Neural progenitor cell (in vitro differentiated cells): Measurements from ENCODE around the gene KCNMA1. TPM values are rescaled to one million over a fixed set of nuclear protein-coding genes. Genes with fewer than 3 reads are reported as not detected.

Experiments
- DNase-seq: peaks from one replicate; pipeline ENCODE4 v3.0.0-alpha.2; 2016; ENCODE audit warnings: low spot score
- H2AFZ ChIP-seq: fragments of 200-600 bp; sonication (generic); replicated peaks from 2 replicates; pipeline ENCODE4 v1.6.1; 2016; ENCODE audit warnings: antibody characterized with exemption
- H3F3A ChIP-seq: fragments of 200-600 bp; sonication (generic); 2 replicates; pipeline ENCODE4 v1.6.1; 2016; ENCODE audit warnings: antibody characterized with exemption, low read depth
- H3K27ac ChIP-seq: fragments of 200-600 bp; sonication (generic); 2 replicates; pipeline ENCODE4 v1.5.1; 2016; ENCODE audit warnings: mild to moderate bottlenecking
- H3K27me3 ChIP-seq: fragments of 200-600 bp; sonication (generic); 2 replicates; pipeline ENCODE4 v1.6.1; 2016; ENCODE audit warnings: mild to moderate bottlenecking, moderate library complexity
- H3K36me3 ChIP-seq: fragments of 200-600 bp; sonication (generic); 2 replicates; pipeline ENCODE4 v1.5.1; 2016
- H3K4me1 ChIP-seq: fragments of 200-600 bp; sonication (generic); 2 replicates; pipeline ENCODE4 v1.6.1; 2016; ENCODE audit warnings: mixed run types
- H3K4me2 ChIP-seq: fragments of 200-600 bp; sonication (generic); 2 replicates; pipeline ENCODE4 v1.6.1; 2016
- H3K4me3 ChIP-seq: fragments of 200-600 bp; sonication (generic); 2 replicates; pipeline ENCODE4 v1.5.1; 2016
- H3K79me2 ChIP-seq: fragments of 200-600 bp; sonication (generic); 2 replicates; pipeline ENCODE4 v1.6.1; 2016; ENCODE audit warnings: low read depth
- H3K9ac ChIP-seq: fragments of 200-600 bp; sonication (generic); 2 replicates; pipeline ENCODE4 v1.6.1; 2016
- H3K9me3 ChIP-seq: fragments of 200-600 bp; sonication (generic); 2 replicates; pipeline ENCODE4 v1.5.1; 2016; ENCODE audit warnings: low read depth
- H4K20me1 ChIP-seq: fragments of 200-600 bp; sonication (generic); 2 replicates; pipeline ENCODE4 v1.6.1; 2016; ENCODE audit warnings: low read depth
- H3K27ac Mint-ChIP-seq: 3 replicates; pipeline ENCODE4 v1.8.0; 2021; ENCODE audit warnings: mixed read lengths
- H3K27me3 Mint-ChIP-seq: 2 replicates; pipeline ENCODE4 v1.8.0; 2022; ENCODE audit warnings: low read depth, mild to moderate bottlenecking, inconsistent platforms, moderate library complexity, mixed read lengths; ENCODE audit not compliant: insufficient read depth
- H3K36me3 Mint-ChIP-seq: 3 replicates; pipeline ENCODE4 v1.8.0; 2021; ENCODE audit warnings: mixed read lengths
- H3K4me1 Mint-ChIP-seq: 3 replicates; pipeline ENCODE4 v1.8.0; 2021; ENCODE audit warnings: mixed read lengths
- H3K4me3 Mint-ChIP-seq: 3 replicates; pipeline ENCODE4 v1.8.0; 2021; ENCODE audit warnings: mild to moderate bottlenecking, moderate library complexity, mixed read lengths
- H3K9me3 Mint-ChIP-seq: 3 replicates; pipeline ENCODE4 v1.8.0; 2020; ENCODE audit warnings: mixed read lengths
- EZH2 ChIP-seq: fragments of 200-600 bp; sonication (generic); IDR thresholded peaks from 2 replicates; pipeline ENCODE4 v1.6.1; 2017; ENCODE audit warnings: antibody characterized with exemption, mild to moderate bottlenecking, moderate library complexity
- EZH2phosphoT487 ChIP-seq: fragments of 200-600 bp; sonication (generic); IDR thresholded peaks from 2 replicates; pipeline ENCODE4 v1.6.1; 2017; ENCODE audit warnings: antibody characterized with exemption
- total RNA-seq: library from RNA; depleted of rRNA; stranded (reverse); fragments of >200 nt; gene quantifications from 2 replicates; pipeline ENCODE4 v1.2.3, GENCODE V29; 2015; ENCODE audit warnings: low replicate concordance
- TF ChIP-seq, protein P1 (sequence below): fragments of 200-600 bp; sonication (generic); IDR thresholded peaks from 2 replicates; pipeline ENCODE4 v1.5.1; 2017; ENCODE audit warnings: antibody characterized with exemption, mild to moderate bottlenecking

KCNMA1 gene
- total RNA-seq, 1 donor from 2014 or later: 2.4 TPM

DNA sequence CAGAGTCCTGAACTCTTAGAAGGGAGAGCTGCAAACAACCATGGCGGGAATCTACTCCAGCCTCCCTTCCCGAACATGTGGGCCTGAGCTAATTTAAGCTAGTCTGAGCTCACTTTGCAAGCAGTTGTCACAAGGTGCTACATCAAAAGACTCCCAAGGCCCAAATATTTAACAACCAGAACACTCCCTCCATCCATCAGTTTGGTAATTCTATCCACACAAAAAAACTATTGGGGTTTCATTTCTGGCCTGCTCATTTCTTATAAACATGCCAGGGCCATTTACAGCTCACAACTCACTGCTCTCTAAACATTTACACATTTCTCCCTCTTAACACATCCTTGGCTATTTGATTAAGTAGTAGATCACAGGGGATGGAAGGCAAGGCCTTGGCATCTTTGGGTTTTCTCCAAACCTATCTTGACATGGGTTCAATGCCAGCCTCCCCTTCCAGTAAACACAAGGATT is 263.4 kb downstream of the KCNMA1 start:
- Mint-ChIP-seq H3K27me3 (peaks cover 5% of the 10 kb centered on the region), H3K4me1 (no peaks in the 10 kb centered on the region), H3K36me3 (no peaks in the 10 kb centered on the region), H3K27ac (no peak overlapping the region), H3K9me3 (peaks cover 2% of the 10 kb centered on the region), H3K4me3 (no peak overlapping the region)
- H3K4me3 ChIP-seq: no peak overlapping the region
- no peak overlapping the region for H3K27ac ChIP-seq
- TF ChIP-seq EZH2: no peak
- H4K20me1 ChIP-seq: no peaks in the 10 kb centered on the region
- H3K36me3 ChIP-seq: no peaks in the 10 kb centered on the region
- no peaks in the 10 kb centered on the region for H3K27me3 ChIP-seq
- no peaks in the 10 kb centered on the region for H3F3A ChIP-seq
- DNase-seq: no peak
- no peaks in the 10 kb centered on the region for H3K79me2 ChIP-seq
- H3K4me1 ChIP-seq: no peaks in the 10 kb centered on the region
- H2AFZ ChIP-seq: no peak overlapping the region
- no peaks in the 10 kb centered on the region for H3K9me3 ChIP-seq
- no peak overlapping the region for H3K4me2 ChIP-seq
- H3K9ac ChIP-seq: no peak overlapping the region

DNA sequence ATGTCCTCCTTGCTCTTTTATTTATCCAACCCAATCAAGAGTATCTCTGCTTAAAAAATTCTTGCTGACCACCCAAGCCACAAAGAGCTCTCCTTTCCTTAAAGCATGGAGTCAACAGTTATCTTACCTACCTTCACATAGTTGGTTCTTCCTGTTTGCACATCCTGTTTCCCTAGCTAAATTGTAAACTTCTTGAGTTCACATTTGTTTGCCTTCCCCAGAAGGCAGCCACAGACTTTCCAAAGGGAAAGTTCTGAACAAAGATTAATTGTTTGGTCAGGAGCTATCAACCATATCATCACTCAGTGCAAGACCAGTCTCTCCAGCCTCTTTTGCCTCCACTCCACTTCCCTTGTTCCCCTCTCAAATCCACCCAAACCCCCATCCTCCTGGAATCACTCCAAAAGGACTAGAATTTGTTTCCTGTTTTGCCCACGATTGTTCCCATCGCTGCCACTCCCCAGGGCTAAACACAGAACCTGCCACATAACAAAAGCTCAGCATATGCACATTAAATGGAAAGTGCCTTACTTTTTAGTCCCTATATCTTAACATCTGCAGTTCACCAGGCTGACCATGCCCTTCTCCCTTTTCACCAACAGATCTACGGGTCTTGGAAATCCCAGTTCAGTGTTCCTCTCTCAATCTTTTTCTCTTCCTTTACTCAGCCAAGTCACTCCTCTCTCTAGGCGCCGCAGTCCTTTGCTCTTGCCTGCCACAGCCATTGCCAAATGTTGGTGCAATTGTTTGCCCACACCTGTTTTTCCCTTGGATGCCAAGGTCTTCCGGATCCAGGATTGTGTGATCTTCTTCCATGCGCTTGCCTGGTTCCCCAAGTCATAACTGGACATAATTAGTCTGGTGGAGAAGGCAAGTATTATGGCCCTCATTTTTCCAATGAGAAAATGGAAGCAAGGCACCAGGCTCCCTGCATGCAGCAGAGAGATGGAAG is 265.5 kb downstream of the KCNMA1 start:
- Histone ChIP-seq H3K9ac (no peak overlapping the region), H3K27me3 (no peaks in the 10 kb centered on the region), H4K20me1 (no peaks in the 10 kb centered on the region), H2AFZ (no peak overlapping the region), H3K36me3 (no peaks in the 10 kb centered on the region), H3K9me3 (no peaks in the 10 kb centered on the region), H3F3A (no peaks in the 10 kb centered on the region), H3K27ac (no peak overlapping the region), H3K4me3 (no peak overlapping the region), H3K4me1 (no peaks in the 10 kb centered on the region), H3K79me2 (no peaks in the 10 kb centered on the region), H3K4me2 (no peak overlapping the region)
- TF ChIP-seq, protein P1, sequence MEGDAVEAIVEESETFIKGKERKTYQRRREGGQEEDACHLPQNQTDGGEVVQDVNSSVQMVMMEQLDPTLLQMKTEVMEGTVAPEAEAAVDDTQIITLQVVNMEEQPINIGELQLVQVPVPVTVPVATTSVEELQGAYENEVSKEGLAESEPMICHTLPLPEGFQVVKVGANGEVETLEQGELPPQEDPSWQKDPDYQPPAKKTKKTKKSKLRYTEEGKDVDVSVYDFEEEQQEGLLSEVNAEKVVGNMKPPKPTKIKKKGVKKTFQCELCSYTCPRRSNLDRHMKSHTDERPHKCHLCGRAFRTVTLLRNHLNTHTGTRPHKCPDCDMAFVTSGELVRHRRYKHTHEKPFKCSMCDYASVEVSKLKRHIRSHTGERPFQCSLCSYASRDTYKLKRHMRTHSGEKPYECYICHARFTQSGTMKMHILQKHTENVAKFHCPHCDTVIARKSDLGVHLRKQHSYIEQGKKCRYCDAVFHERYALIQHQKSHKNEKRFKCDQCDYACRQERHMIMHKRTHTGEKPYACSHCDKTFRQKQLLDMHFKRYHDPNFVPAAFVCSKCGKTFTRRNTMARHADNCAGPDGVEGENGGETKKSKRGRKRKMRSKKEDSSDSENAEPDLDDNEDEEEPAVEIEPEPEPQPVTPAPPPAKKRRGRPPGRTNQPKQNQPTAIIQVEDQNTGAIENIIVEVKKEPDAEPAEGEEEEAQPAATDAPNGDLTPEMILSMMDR: no peak
- TF ChIP-seq EZH2phosphoT487 (no peak), EZH2 (no peak)
- Mint-ChIP-seq H3K36me3 (no peaks in the 10 kb centered on the region), H3K27me3 (peaks cover 5% of the 10 kb centered on the region), H3K9me3 (peaks cover 10% of the 10 kb centered on the region), H3K4me3 (no peak overlapping the region), H3K4me1 (no peaks in the 10 kb centered on the region), H3K27ac (no peak overlapping the region)
- no peak for DNase-seq

DNA sequence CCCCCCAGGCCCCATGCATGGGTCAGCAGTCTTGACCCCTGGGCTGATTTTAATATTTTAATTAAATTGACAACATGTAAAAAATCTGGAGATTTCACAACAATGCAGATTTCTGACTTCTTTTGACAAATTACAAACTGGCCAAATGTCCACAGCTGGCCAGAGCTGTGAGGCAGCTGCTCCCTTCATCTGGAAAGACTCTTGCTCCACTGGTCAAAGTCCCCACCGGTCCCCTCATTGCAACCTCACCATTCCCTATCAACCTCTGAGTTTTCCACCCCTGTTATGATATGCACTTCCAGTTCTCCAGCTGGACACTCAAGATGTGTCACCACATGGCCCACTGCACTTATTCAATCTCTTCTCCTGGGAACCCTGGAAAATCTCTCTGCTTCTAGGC is 266.2 kb downstream of the KCNMA1 start:
- Mint-ChIP-seq H3K9me3 (peaks cover 10% of the 10 kb centered on the region), H3K4me3 (no peak overlapping the region)
- no peak for DNase-seq

More for the DNA sequence above, 266.2 kb downstream of the KCNMA1 start:
- no peaks in the 10 kb centered on the region for H3K9me3 ChIP-seq
- H3K27ac ChIP-seq: no peak overlapping the region
- no peak overlapping the region for H3K4me2 ChIP-seq
- H3K4me1 Mint-ChIP-seq: no peaks in the 10 kb centered on the region
- no peaks in the 10 kb centered on the region for H3K79me2 ChIP-seq
- H3K27ac Mint-ChIP-seq: no peak overlapping the region
- no peaks in the 10 kb centered on the region for H4K20me1 ChIP-seq
- H2AFZ ChIP-seq: no peak overlapping the region
- TF ChIP-seq, protein P1: no peak
- TF ChIP-seq EZH2 (no peak), EZH2phosphoT487 (no peak)
- no peaks in the 10 kb centered on the region for H3K36me3 Mint-ChIP-seq
- H3K4me3 ChIP-seq: no peak overlapping the region
- no peak overlapping the region for H3K9ac ChIP-seq
- peaks cover 5% of the 10 kb centered on the region for H3K27me3 Mint-ChIP-seq
- no peaks in the 10 kb centered on the region for H3K27me3 ChIP-seq
- no peaks in the 10 kb centered on the region for H3K4me1 ChIP-seq
- H3K36me3 ChIP-seq: no peaks in the 10 kb centered on the region
- H3F3A ChIP-seq: no peaks in the 10 kb centered on the region
